GM23338 (cell line): ENCODE measurements around the gene ACSL6. TPM values are rescaled to one million over a fixed set of nuclear protein-coding genes. Genes with fewer than 3 reads are reported as not detected.

Experiments
- CREB1 ChIP-seq: fragments of 250-450 bp; sonication (Bioruptor Pico); IDR thresholded peaks from 2 replicates; pipeline ENCODE4 v1.5.0; 2020; ENCODE audit warnings: low read depth, mild to moderate bottlenecking, moderate library complexity
- CTCF ChIP-seq, 2 experiments: fragments of 200-600 bp in 1 of 2; sonication (generic) in 1 of 2; conservative IDR thresholded peaks; 2 replicates each; pipeline versions ENCODE4 v1.5.1 to v1.6.1; 2016 to 2017; ENCODE audit warnings: antibody characterized with exemption in 2 of 2, low read depth in 2 of 2, mild to moderate bottlenecking in 2 of 2, moderate library complexity in 1 of 2
- ETS1 ChIP-seq: IDR thresholded peaks from 2 replicates; pipeline ENCODE4 v1.6.1; 2016; ENCODE audit warnings: antibody characterized with exemption
- EZH2 ChIP-seq: fragments of 200-600 bp; sonication (generic); IDR thresholded peaks from one replicate; pipeline ENCODE4 v1.8.0; 2017; ENCODE audit warnings: antibody characterized with exemption, mild to moderate bottlenecking, low read depth; ENCODE audit not compliant: unreplicated experiment
- EZH2phosphoT487 ChIP-seq: fragments of 200-600 bp; sonication (generic); IDR thresholded peaks from one replicate; pipeline ENCODE4 v1.8.1; 2018; ENCODE audit warnings: antibody characterized with exemption; ENCODE audit not compliant: unreplicated experiment
- JUNB ChIP-seq: IDR thresholded peaks from one replicate; pipeline ENCODE4 v1.6.1; 2016; ENCODE audit warnings: antibody characterized with exemption; ENCODE audit not compliant: unreplicated experiment
- NANOG ChIP-seq: IDR thresholded peaks from 2 replicates; pipeline ENCODE4 v1.6.1; 2016; ENCODE audit warnings: antibody characterized with exemption, borderline replicate concordance
- POLR2AphosphoS5 ChIP-seq: IDR thresholded peaks from 2 replicates; pipeline ENCODE4 v1.6.1; 2016; ENCODE audit warnings: antibody characterized with exemption, low read depth
- REST ChIP-seq: IDR thresholded peaks from one replicate; pipeline ENCODE4 v1.6.1; 2018; ENCODE audit warnings: antibody characterized with exemption; ENCODE audit not compliant: unreplicated experiment
- STAT1 ChIP-seq: IDR thresholded peaks from one replicate; pipeline ENCODE4 v1.6.1; 2016; ENCODE audit warnings: antibody characterized with exemption; ENCODE audit not compliant: unreplicated experiment
- ZNF114 ChIP-seq: fragments of 250-450 bp; sonication (Bioruptor Pico); IDR thresholded peaks from 2 replicates; pipeline ENCODE4 v1.5.0; 2020; ENCODE audit warnings: mild to moderate bottlenecking, moderate library complexity
- ZNF331 ChIP-seq: fragments of 250-450 bp; sonication (Bioruptor Pico); IDR thresholded peaks from 2 replicates; pipeline ENCODE4 v1.5.0; 2020; ENCODE audit warnings: low read depth, mild to moderate bottlenecking, moderate library complexity
- polyA plus RNA-seq: library from polyadenylated mRNA; unstranded; fragments of >200 nt; fragmentation: Nextera tagmentation; extraction: Ambion mirVana; gene quantifications from 2 replicates; pipeline ENCODE4 v1.2.1, GENCODE V29; 2016
- total RNA-seq: library from RNA; depleted of rRNA; stranded (reverse); fragments of >200 nt; shearing (Covaris generic); gene quantifications from 2 replicates; pipeline ENCODE4 v1.2.3, GENCODE V29; 2014

ACSL6 gene
- total and polyA plus RNA-seq, 2 experiments from 2014 or later = 0.76 to 3.6 TPM

GRCh38 chr5:132060501-132061161 lies 49.2 kb upstream of the ACSL6 start, which contains the start of gene IL3 (continued):
- TF ChIP-seq POLR2AphosphoS5 = no peak
- no peak for TF ChIP-seq EZH2
- TF ChIP-seq STAT1 = no peak
- no peak for TF ChIP-seq CREB1 (CRISPR knock-in tag)
- no peak for TF ChIP-seq REST
- no peak for TF ChIP-seq JUNB
- TF ChIP-seq EZH2phosphoT487 = no peak
- no peak for TF ChIP-seq CTCF (conservative IDR thresholded peaks at IDR 0.05; ENCODE audit: low read depth in 2 of 2)
- no peak for TF ChIP-seq ETS1
- TF ChIP-seq ZNF114 (CRISPR knock-in tag) = no peak
- TF ChIP-seq ZNF331 = no peak
- TF ChIP-seq NANOG = no peak
